ENCODE results near the gene PLA2G4B.

- TF ChIP-seq CTCF (IDR thresholded peaks at IDR 0.05; ENCODE audit: poor library complexity) (no peak), EZH2 (IDR thresholded peaks at IDR 0.05; ENCODE audit: borderline replicate concordance) (no peak), EZH2phosphoT487 (IDR thresholded peaks at IDR 0.05; ENCODE audit: low read depth, severe bottlenecking, unreplicated experiment) (no peak)
Measured at GRCh38 chr15:41827880-41828806, 10.5 kb upstream of the PLA2G4B start, which contains the start of gene JMJD7.
